NT2/D1 (cell line): ENCODE data around the gene HACE1.

Experiments
- DNase-seq: peaks from one replicate; pipeline ENCODE4 v3.0.0-alpha.2; 2011; ENCODE audit warnings: low read depth, low spot score
- H3K27me3 ChIP-seq: 2 replicates; pipeline ENCODE4 v1.6.0; 2011; ENCODE audit warnings: mild to moderate bottlenecking; ENCODE audit not compliant: insufficient read length, insufficient read depth
- H3K36me3 ChIP-seq: 2 replicates; pipeline ENCODE4 v1.6.1; 2011; ENCODE audit warnings: mild to moderate bottlenecking, low read length, mixed read lengths; ENCODE audit not compliant: insufficient read depth, insufficient read length
- H3K4me1 ChIP-seq: 2 replicates; pipeline ENCODE4 v1.5.1; 2011; ENCODE audit not compliant: insufficient read depth, insufficient read length
- H3K4me3 ChIP-seq: 2 replicates; pipeline ENCODE4 v1.5.1; 2011; ENCODE audit warnings: low read depth; ENCODE audit not compliant: insufficient read length
- H3K9ac ChIP-seq: 2 replicates; pipeline ENCODE4 v1.6.0; 2011; ENCODE audit warnings: low read depth; ENCODE audit not compliant: insufficient read length
- H3K9me3 ChIP-seq: 2 replicates; pipeline ENCODE4 v1.5.1; 2011; ENCODE audit warnings: mild to moderate bottlenecking, low read length; ENCODE audit not compliant: insufficient read depth
- SUZ12 ChIP-seq: IDR thresholded peaks from 2 replicates; pipeline ENCODE4 v1.6.1; 2011; ENCODE audit not compliant: insufficient read length, insufficient read depth; ENCODE audit errors: extremely low read depth
- YY1 ChIP-seq: IDR thresholded peaks from 2 replicates; pipeline ENCODE4 v1.6.1; 2011; ENCODE audit not compliant: insufficient read length, insufficient read depth
- ZNF274 ChIP-seq: IDR thresholded peaks from 2 replicates; pipeline ENCODE4 v1.6.1; 2011; ENCODE audit warnings: mild to moderate bottlenecking, low read depth, low read length

Gene HACE1

GRCh38 chr6:104789770-104790190 lies 69.9 kb downstream of the HACE1 start:
- H3K36me3 ChIP-seq: no peaks in the 10 kb centered on the region
- no peaks in the 10 kb centered on the region for H3K27me3 ChIP-seq
- H3K4me1 ChIP-seq: no peaks in the 10 kb centered on the region
- no peak overlapping the region for H3K9ac ChIP-seq
- no peak for DNase-seq
- H3K4me3 ChIP-seq: no peak overlapping the region
- no peak for TF ChIP-seq SUZ12
- no peak for TF ChIP-seq YY1
- TF ChIP-seq ZNF274: no peak
- no peaks in the 10 kb centered on the region for H3K9me3 ChIP-seq

- H3K27me3 ChIP-seq: no peaks in the 10 kb centered on the region
- H3K9me3 ChIP-seq: no peaks in the 10 kb centered on the region
- H3K4me3 ChIP-seq: no peak overlapping the region
- no peak for DNase-seq
- H3K4me1 ChIP-seq: no peaks in the 10 kb centered on the region
- H3K36me3 ChIP-seq: no peaks in the 10 kb centered on the region
- no peak for TF ChIP-seq YY1
- TF ChIP-seq ZNF274: no peak
- TF ChIP-seq SUZ12: no peak
- H3K9ac ChIP-seq: no peak overlapping the region
Observed at GRCh38 chr6:104788400-104788799, 71.3 kb downstream of the HACE1 start.

GRCh38 chr6:104787305-104787704 lies 72.4 kb downstream of the HACE1 start:
- H3K9me3 ChIP-seq: no peaks in the 10 kb centered on the region
- no peak for TF ChIP-seq YY1
- TF ChIP-seq SUZ12: no peak
- no peak for TF ChIP-seq ZNF274
- no peak for DNase-seq
- H3K36me3 ChIP-seq: peaks cover 3% of the 10 kb centered on the region
- no peaks in the 10 kb centered on the region for H3K4me1 ChIP-seq
- no peak overlapping the region for H3K4me3 ChIP-seq
- no peaks in the 10 kb centered on the region for H3K27me3 ChIP-seq
- H3K9ac ChIP-seq: no peak overlapping the region

- H3K27me3 ChIP-seq: no peaks in the 10 kb centered on the region
- H3K4me1 ChIP-seq: no peaks in the 10 kb centered on the region
- peaks cover 12% of the 10 kb centered on the region for H3K36me3 ChIP-seq
- no peak overlapping the region for H3K4me3 ChIP-seq
- no peak for DNase-seq
- no peaks in the 10 kb centered on the region for H3K9me3 ChIP-seq
- no peak overlapping the region for H3K9ac ChIP-seq
- TF ChIP-seq YY1 (no peak), SUZ12 (no peak), ZNF274 (no peak)
Observed at GRCh38 chr6:104784884-104785283, 74.8 kb downstream of the HACE1 start.

GRCh38 chr6:104771258-104771832 lies 88.4 kb downstream of the HACE1 start:
- DNase-seq: no peak
- peaks cover 5% of the 10 kb centered on the region for H3K36me3 ChIP-seq

GRCh38 chr6:104768906-104769305 lies 90.8 kb downstream of the HACE1 start:
- Histone ChIP-seq H3K4me3 (no peak overlapping the region), H3K36me3 (peaks cover 5% of the 10 kb centered on the region), H3K27me3 (no peaks in the 10 kb centered on the region), H3K9ac (no peak overlapping the region), H3K4me1 (no peaks in the 10 kb centered on the region), H3K9me3 (no peaks in the 10 kb centered on the region)
- TF ChIP-seq YY1: no peak
- TF ChIP-seq ZNF274: no peak
- no peak for TF ChIP-seq SUZ12
- no peak for DNase-seq

More at GRCh38 chr6:104771258-104771832, 88.4 kb downstream of the HACE1 start:
- TF ChIP-seq YY1 (no peak), SUZ12 (no peak), ZNF274 (no peak)
- no peak overlapping the region for H3K4me3 ChIP-seq
- H3K9ac ChIP-seq: no peak overlapping the region
- H3K9me3 ChIP-seq: no peaks in the 10 kb centered on the region
- no peaks in the 10 kb centered on the region for H3K4me1 ChIP-seq
- no peaks in the 10 kb centered on the region for H3K27me3 ChIP-seq

- no peaks in the 10 kb centered on the region for H3K27me3 ChIP-seq
- H3K36me3 ChIP-seq: peaks cover 5% of the 10 kb centered on the region
- no peaks in the 10 kb centered on the region for H3K4me1 ChIP-seq
- H3K9ac ChIP-seq: no peak overlapping the region
- H3K9me3 ChIP-seq: no peaks in the 10 kb centered on the region
- H3K4me3 ChIP-seq: no peak overlapping the region
- DNase-seq: no peak
- TF ChIP-seq SUZ12 (no peak), ZNF274 (no peak)
Observed at GRCh38 chr6:104766595-104766994, 93.1 kb downstream of the HACE1 start.
